Colonic mucosa (tissue), 4 donors: Measurements from ENCODE around the gene GOLGA8A. TPM values are rescaled to one million over a fixed set of nuclear protein-coding genes. Genes with fewer than 3 reads are reported as not detected.

ENCODE experiments used
- DNase-seq: peaks from one replicate; pipeline ENCODE4 v3.0.0-alpha.2; 2020
- H3K27ac ChIP-seq: fragments of 200-600 bp; one replicate; pipeline ENCODE4 v1.8.0; 2021
- H3K27me3 ChIP-seq: fragments of 200-600 bp; one replicate; pipeline ENCODE4 v1.8.0; 2021
- H3K36me3 ChIP-seq: fragments of 200-600 bp; one replicate; pipeline ENCODE4 v1.8.0; 2021
- H3K4me1 ChIP-seq: fragments of 200-600 bp; one replicate; pipeline ENCODE4 v1.8.0; 2021; ENCODE audit warnings: mild to moderate bottlenecking
- H3K4me3 ChIP-seq: fragments of 200-600 bp; one replicate; pipeline ENCODE4 v1.8.0; 2021
- H3K9ac ChIP-seq, 2 donors: one replicate each; pipeline ENCODE4 v1.7.0; 2013; ENCODE audit warnings: control low read depth in 2 of 2, low read depth in 2 of 2, low read length in 2 of 2
- H3K9me3 ChIP-seq: fragments of 200-600 bp; one replicate; pipeline ENCODE4 v1.8.0; 2021
- intact Hi-C: fragments of 100-400 bp; cut with DNase I; formaldehyde crosslinking; loops from one replicate; pipeline ENCODE4 v1.14.1; 2022
- total RNA-seq, 2 donors: library from RNA; stranded (reverse); fragmentation: NEBNext Ultra II Directional in 1 of 2; extraction: Animal tissue kit (Norgen Biotek cat#: 25700) in 1 of 2; gene quantifications; one replicate each; pipeline ENCODE4 v1.2.1, GENCODE V29; 2021
- TF ChIP-seq, protein P1 (sequence below): fragments of 200-600 bp; IDR thresholded peaks from one replicate; pipeline ENCODE4 v1.8.0; 2022; ENCODE audit warnings: antibody characterized with exemption, mild to moderate bottlenecking
- donor health status: healthy.
- donor health status: DM: no; HTN: no; CAD: no.
- donor health status: DM: no; HTN: no; CAD: no.

GOLGA8A gene
- total RNA-seq, 2 donors from 2014 or later = 10.8 to 24.2 TPM

DNA sequence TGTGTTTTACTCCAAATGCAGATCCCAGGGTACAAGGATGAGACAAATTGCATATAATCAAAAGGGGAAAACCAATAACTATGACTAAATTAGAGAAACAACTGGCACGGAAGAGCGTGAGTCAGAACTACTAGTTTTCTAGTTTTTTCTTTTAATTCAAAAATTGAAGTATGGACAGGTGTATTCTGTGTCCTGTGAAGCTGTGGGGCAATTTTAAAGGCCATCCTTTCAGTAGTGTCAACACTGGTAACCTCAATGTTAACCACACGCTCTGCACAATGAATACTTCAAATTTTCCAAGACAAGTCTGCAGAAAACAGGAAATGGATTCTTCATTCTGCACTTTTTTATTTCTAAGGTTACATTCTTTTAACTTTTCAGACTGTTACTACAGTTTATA lies 32.5 kb upstream of the GOLGA8A start:
- intact Hi-C loops = no loop called here
- no peaks in the 10 kb centered on the region for H3K9me3 ChIP-seq
- no peak overlapping the region for H3K4me3 ChIP-seq
- no peaks in the 10 kb centered on the region for H3K27me3 ChIP-seq
- H3K27ac ChIP-seq = no peak overlapping the region
- TF ChIP-seq, protein P1, sequence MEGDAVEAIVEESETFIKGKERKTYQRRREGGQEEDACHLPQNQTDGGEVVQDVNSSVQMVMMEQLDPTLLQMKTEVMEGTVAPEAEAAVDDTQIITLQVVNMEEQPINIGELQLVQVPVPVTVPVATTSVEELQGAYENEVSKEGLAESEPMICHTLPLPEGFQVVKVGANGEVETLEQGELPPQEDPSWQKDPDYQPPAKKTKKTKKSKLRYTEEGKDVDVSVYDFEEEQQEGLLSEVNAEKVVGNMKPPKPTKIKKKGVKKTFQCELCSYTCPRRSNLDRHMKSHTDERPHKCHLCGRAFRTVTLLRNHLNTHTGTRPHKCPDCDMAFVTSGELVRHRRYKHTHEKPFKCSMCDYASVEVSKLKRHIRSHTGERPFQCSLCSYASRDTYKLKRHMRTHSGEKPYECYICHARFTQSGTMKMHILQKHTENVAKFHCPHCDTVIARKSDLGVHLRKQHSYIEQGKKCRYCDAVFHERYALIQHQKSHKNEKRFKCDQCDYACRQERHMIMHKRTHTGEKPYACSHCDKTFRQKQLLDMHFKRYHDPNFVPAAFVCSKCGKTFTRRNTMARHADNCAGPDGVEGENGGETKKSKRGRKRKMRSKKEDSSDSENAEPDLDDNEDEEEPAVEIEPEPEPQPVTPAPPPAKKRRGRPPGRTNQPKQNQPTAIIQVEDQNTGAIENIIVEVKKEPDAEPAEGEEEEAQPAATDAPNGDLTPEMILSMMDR = no peak
- no peaks in the 10 kb centered on the region for H3K4me1 ChIP-seq
- H3K36me3 ChIP-seq = no peaks in the 10 kb centered on the region
- H3K9ac ChIP-seq = no peak overlapping the region
- DNase-seq = no peak

DNA sequence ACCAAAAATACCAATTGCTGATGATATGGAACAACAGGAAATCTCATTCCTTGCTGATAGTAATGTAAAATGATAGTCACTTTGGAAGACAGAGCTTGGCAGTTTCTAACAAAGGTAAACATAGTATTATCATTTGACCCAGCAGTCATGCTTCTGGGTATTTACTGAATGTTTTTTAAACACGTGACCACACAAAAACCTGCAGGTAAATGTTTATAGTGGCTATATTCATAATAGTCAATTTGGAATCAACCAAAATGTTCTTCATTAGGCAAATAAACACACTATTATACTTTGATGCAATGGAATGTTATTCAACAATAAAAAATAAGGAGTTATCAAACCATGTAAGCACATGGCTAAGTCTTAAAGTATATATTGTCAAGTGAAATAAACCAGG lies 24.1 kb upstream of the GOLGA8A start:
- H3K9ac ChIP-seq = no peak overlapping the region
- no peaks in the 10 kb centered on the region for H3K27me3 ChIP-seq
- no peaks in the 10 kb centered on the region for H3K9me3 ChIP-seq
- H3K4me1 ChIP-seq = no peaks in the 10 kb centered on the region
- no peak overlapping the region for H3K4me3 ChIP-seq
- no peak for DNase-seq
- intact Hi-C loops = no loop called here
- TF ChIP-seq, protein P1 = no peak
- H3K27ac ChIP-seq = no peak overlapping the region
- H3K36me3 ChIP-seq = no peaks in the 10 kb centered on the region

DNA sequence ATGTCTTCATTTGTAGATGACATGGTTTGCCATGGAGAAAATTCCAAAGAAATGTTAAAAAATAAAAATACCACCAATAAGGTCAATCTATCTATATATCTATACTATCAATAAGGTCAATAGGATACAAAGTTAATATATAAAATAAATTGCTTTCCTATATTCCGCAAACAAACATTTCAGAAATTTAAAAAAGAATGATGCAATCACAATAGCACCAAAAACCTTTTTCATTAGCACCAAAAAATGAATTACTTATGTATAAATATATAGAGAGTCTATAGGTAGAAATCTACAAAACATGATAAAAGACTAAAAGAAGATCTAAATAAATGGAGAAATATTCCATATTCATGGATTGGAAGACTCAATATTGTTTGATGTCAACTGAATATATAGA lies 22.8 kb upstream of the GOLGA8A start:
- Histone ChIP-seq H3K4me3 (no peak overlapping the region), H3K36me3 (no peaks in the 10 kb centered on the region), H3K4me1 (no peaks in the 10 kb centered on the region), H3K27me3 (no peaks in the 10 kb centered on the region), H3K27ac (no peak overlapping the region), H3K9me3 (no peaks in the 10 kb centered on the region), H3K9ac (no peak overlapping the region)
- intact Hi-C loops = no loop called here
- TF ChIP-seq, protein P1 = no peak
- DNase-seq = no peak

DNA sequence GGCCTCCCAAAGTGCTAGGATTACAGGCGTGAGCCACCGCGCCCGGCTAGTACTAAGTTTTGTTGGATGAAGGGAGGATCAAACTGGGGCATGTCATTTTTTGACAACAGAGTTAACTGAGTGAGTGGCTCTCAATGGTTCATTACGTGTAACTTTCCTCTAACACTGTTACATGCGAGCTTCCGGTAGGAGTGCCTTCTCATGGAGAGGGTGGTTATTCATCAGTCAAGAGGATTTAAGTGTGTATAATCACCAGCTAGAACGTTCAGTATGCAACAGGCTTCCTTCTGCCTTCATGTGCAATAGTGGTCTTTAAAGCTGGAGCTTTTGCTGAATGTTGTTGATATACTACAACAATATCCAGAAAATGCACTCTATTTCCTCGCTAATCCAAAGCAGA lies 19.1 kb upstream of the GOLGA8A start:
- Histone ChIP-seq H3K27me3 (no peaks in the 10 kb centered on the region), H3K4me3 (no peak overlapping the region), H3K9me3 (no peaks in the 10 kb centered on the region), H3K9ac (no peak overlapping the region), H3K4me1 (no peaks in the 10 kb centered on the region), H3K27ac (no peak overlapping the region), H3K36me3 (no peaks in the 10 kb centered on the region)
- TF ChIP-seq, protein P1 = no peak
- no peak for DNase-seq
- intact Hi-C loops = no loop called here

GRCh38 chr15:34442891-34443290 lies 5.3 kb upstream of the GOLGA8A start:
- no peaks in the 10 kb centered on the region for H3K9me3 ChIP-seq
- intact Hi-C loops = no loop called here
- TF ChIP-seq, protein P1 = no peak

DNA sequence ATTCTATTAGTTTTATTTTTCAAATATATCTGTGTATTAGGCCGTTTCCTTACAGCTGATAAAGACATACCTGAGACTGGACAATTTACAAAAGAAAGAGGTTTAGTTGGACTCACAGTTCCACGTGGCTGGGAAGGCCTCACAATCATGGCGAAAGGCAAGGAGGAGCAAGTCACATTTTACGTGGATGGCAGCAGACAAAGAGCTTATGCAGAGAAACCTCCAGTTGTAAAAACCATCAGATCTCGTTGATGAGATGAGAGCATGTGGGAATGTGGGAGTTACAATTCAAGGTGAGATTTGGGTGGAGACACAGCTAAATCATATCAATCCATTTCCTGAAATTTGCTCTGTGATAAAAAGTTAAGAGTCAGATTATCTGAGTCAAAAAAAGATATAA lies 2.3 kb upstream of the GOLGA8A start:
- Histone ChIP-seq H3K27ac (no peak overlapping the region), H3K4me3 (no peak overlapping the region), H3K27me3 (no peaks in the 10 kb centered on the region), H3K9ac (no peak overlapping the region), H3K36me3 (no peaks in the 10 kb centered on the region), H3K4me1 (no peaks in the 10 kb centered on the region), H3K9me3 (no peaks in the 10 kb centered on the region)
- intact Hi-C loops = no loop called here
- no peak for DNase-seq
- TF ChIP-seq, protein P1 = no peak

More at GRCh38 chr15:34442891-34443290, 5.3 kb upstream of the GOLGA8A start:
- DNase-seq = no peak
- Histone ChIP-seq H3K27ac (no peak overlapping the region), H3K36me3 (no peaks in the 10 kb centered on the region), H3K4me3 (no peak overlapping the region), H3K9ac (no peak overlapping the region), H3K27me3 (no peaks in the 10 kb centered on the region), H3K4me1 (no peaks in the 10 kb centered on the region)
